ENCODE results near the gene HCN3. TPM values are rescaled to one million over a fixed set of nuclear protein-coding genes. Genes with fewer than 3 reads are reported as not detected.

Gene HCN3
- total RNA-seq (2021) (5.9 to 7.3 TPM (median 6.3 TPM) in 3 replicates), Bru-seq, nascent RNA (percentile 40 among the genes with signal in this experiment)
- long read RNA-seq, experiment 1, partial matches to known transcripts, result 5 of 22 reads
- long read RNA-seq, experiment 1, other reads (novel, unspliced or antisense), result 14 of 22 reads
- long read RNA-seq, experiment 2, partial matches to known transcripts, result 0 of 5 reads
- long read RNA-seq, experiment 2, other reads (novel, unspliced or antisense), result 5 of 5 reads
- long read RNA-seq, experiment 3, result 0 reads

GRCh38 chr1:155277070-155277901 lies at the start of gene HCN3:
Gene HCN3 (plus strand): TSS chr1:155277463. CDS start chr1:155277591, 128 bp downstream.
- H3K9me3 Mint-ChIP-seq, result no peaks in the 10 kb centered on the region
- peaks cover 32% of the 10 kb centered on the region for H3K4me1 Mint-ChIP-seq
- DNase-seq (ENCODE audit: low spot score) (peak; percentile 100), ATAC-seq (peak; percentile 68)
- ChIA-PET CTCF (interaction anchor here (0.6 to 4.0 kb wide), 38 partner anchors 9 to 110 kb away, joined by 3 to 75 read pairs (median 5); partner anchors contain the start of genes ENTREP3, FDPS, KRTCAP2 and MTX1), POLR2A (interaction anchor here (1.0 to 1.2 kb wide), 2 partner anchors 15 to 44 kb away, joined by 3 to 9 read pairs; partner anchors contain the start of genes RUSC1 and SCAMP3)
- H3K27ac Mint-ChIP-seq, result no peak within 1 kb of the TSS
- H3K36me3 Mint-ChIP-seq, result peaks cover 11% of the 10 kb centered on the region
- peak within 1 kb of the TSS; percentile 68 for H3K4me3 Mint-ChIP-seq
- H3K27me3 Mint-ChIP-seq (ENCODE audit: low read depth), result peaks cover 18% of the 10 kb centered on the region
- TF ChIP-seq PRRX2 (CRISPR knock-in tag; IDR thresholded peaks at IDR 0.05) (no peak), ETV6 (CRISPR knock-in tag; IDR thresholded peaks at IDR 0.05) (peak; percentile 54; the same call in 1 of the 2 replicates), MLX (CRISPR knock-in tag; IDR thresholded peaks at IDR 0.05) (no peak), CREB1 (CRISPR knock-in tag; IDR thresholded peaks at IDR 0.05) (no peak), FOXP4 (CRISPR knock-in tag; IDR thresholded peaks at IDR 0.05) (no peak; the same call in 1 of the 2 replicates), AFF4 (CRISPR knock-in tag; IDR thresholded peaks at IDR 0.05; ENCODE audit: borderline replicate concordance) (no peak), SP1 (CRISPR knock-in tag; conservative IDR thresholded peaks at IDR 0.05) (peak; percentile 84), TP53 (CRISPR knock-in tag; IDR thresholded peaks at IDR 0.05) (peak; percentile 59; the same call in 1 of the 2 replicates), HMGXB4 (CRISPR knock-in tag; IDR thresholded peaks at IDR 0.05) (peak; percentile 84; the same call in 1 of the 2 replicates), CTCF (IDR thresholded peaks at IDR 0.05) (peak; percentile 35; the same call in 1 of the 2 replicates), CBFB (CRISPR knock-in tag; IDR thresholded peaks at IDR 0.05; ENCODE audit: low read depth) (peak; percentile 82; the same call in 1 of the 2 replicates), KAT7 (CRISPR knock-in tag; IDR thresholded peaks at IDR 0.05; ENCODE audit: borderline replicate concordance) (peak; percentile 32; the same call in 1 of the 2 replicates), ZNF416 (CRISPR knock-in tag; IDR thresholded peaks at IDR 0.05) (no peak), SOX15 (CRISPR knock-in tag; IDR thresholded peaks at IDR 0.05) (no peak), ATF1 (CRISPR knock-in tag; IDR thresholded peaks at IDR 0.05) (no peak), ZSCAN18 (CRISPR knock-in tag; IDR thresholded peaks at IDR 0.05) (no peak), ZNF512 (CRISPR knock-in tag; IDR thresholded peaks at IDR 0.05; ENCODE audit: borderline replicate concordance) (no peak)
